HCT116 (cell line): ENCODE data around the gene MEG3. TPM values are rescaled to one million over a fixed set of nuclear protein-coding genes. Genes with fewer than 3 reads are reported as not detected.

ENCODE experiments used
- ATAC-seq: fragments of 200-7000 bp; cut with Tn5 transposase; 2 replicates; pipeline ENCODE4 v1.9.1; 2020; ENCODE audit warnings: mild to moderate bottlenecking, moderate library complexity
- BruUV-seq: library from RNA; stranded (reverse); fragments of 400-500 nt; replicated peaks from 2 replicates; lab custom pipeline; 2021; lab: Mats Ljungman, UMichigan
- CTCF ChIA-PET: fragments of 300-600 bp; sonication (Branson Sonifier 250); formaldehyde crosslinking; loops from one replicate; lab custom pipeline; 2021; ENCODE audit warnings: antibody characterized with exemption; lab: Charles Lee
- POLR2A ChIA-PET: fragments of 300-600, 350-600 bp; sonication (Branson Sonifier 250); formaldehyde crosslinking; loops from one replicate; lab custom pipeline; 2021; ENCODE audit warnings: antibody characterized with exemption; lab: Charles Lee
- RAD21 ChIA-PET, 2 experiments: fragments of 300-600 bp; sonication (Branson Sonifier 250); formaldehyde crosslinking; loops; one replicate each; lab custom pipeline; 2023; ENCODE audit warnings: low total read pairs in 2 of 2; ENCODE audit not compliant: uncharacterized antibody in 2 of 2, unreplicated experiment in 2 of 2, low non-redundant PET in 1 of 2; lab: Charles Lee
- DNase-seq: peaks from one replicate; pipeline ENCODE4 v3.0.0-alpha.2; 2010; ENCODE audit warnings: low read depth, low spot score
- H2AFZ ChIP-seq: fragments of 200-600 bp; shearing (Covaris generic), sonication (generic); 2 replicates; pipeline ENCODE4 v1.6.1; 2017; ENCODE audit warnings: low read depth, mixed run types, mixed read lengths, antibody characterized with exemption, low read length; ENCODE audit not compliant: poor library complexity, severe bottlenecking
- H3K27ac ChIP-seq: 2 replicates; pipeline ENCODE4 v1.5.1; 2012; ENCODE audit warnings: low read depth, low read length
- H3K27me3 ChIP-seq: fragments of 200-600 bp; sonication (generic); 2 replicates; pipeline ENCODE4 v1.6.1; 2016; ENCODE audit warnings: mixed run types, low read length, mixed read lengths; ENCODE audit not compliant: insufficient read depth
- H3K36me3 ChIP-seq, 2 experiments: fragments of 200-500 bp in 1 of 2; fragments of 200-600 bp in 1 of 2; sonication (Bioruptor generic) in 1 of 2; sonication (generic) in 1 of 2; 2 replicates each; pipeline versions ENCODE4 v1.5.1 to v1.6.1; 2014 to 2016; ENCODE audit warnings: low read length in 2 of 2, inconsistent platforms in 1 of 2, mixed read lengths in 1 of 2, mixed run types in 1 of 2; ENCODE audit not compliant: insufficient read depth in 2 of 2, control insufficient read depth in 1 of 2
- H3K4me1 ChIP-seq, 2 experiments: fragments of 200-600 bp in 1 of 2; sonication (generic) in 1 of 2; 2 replicates each; pipeline versions ENCODE4 v1.5.1 to v1.6.1; 2012 to 2017; ENCODE audit warnings: low read length in 2 of 2, inconsistent platforms in 1 of 2, mild to moderate bottlenecking in 1 of 2, mixed read lengths in 1 of 2, mixed run types in 1 of 2, moderate library complexity in 1 of 2; ENCODE audit not compliant: insufficient read depth in 2 of 2, control insufficient read depth in 1 of 2
- H3K4me2 ChIP-seq: fragments of 200-600 bp; sonication (generic); 2 replicates; pipeline ENCODE4 v1.6.1; 2017; ENCODE audit warnings: mixed run types, low read length, mixed read lengths
- H3K4me3 ChIP-seq, 2 experiments: fragments of 200-600 bp in 1 of 2; sonication (generic) in 1 of 2; replicated peaks in 1 of 2; 2 replicates each; pipeline ENCODE4 v1.5.1; 2011 to 2016; ENCODE audit warnings: low read length in 2 of 2, control low read depth in 1 of 2, low read depth in 1 of 2, mild to moderate bottlenecking in 1 of 2, mixed read lengths in 1 of 2, mixed run types in 1 of 2
- H3K79me2 ChIP-seq: fragments of 200-600 bp; sonication (generic); 2 replicates; pipeline ENCODE4 v1.6.1; 2017; ENCODE audit warnings: mild to moderate bottlenecking, mixed run types, low read length, moderate library complexity, mixed read lengths; ENCODE audit not compliant: insufficient read depth
- H3K9ac ChIP-seq: fragments of 200-600 bp; sonication (generic); 2 replicates; pipeline ENCODE4 v1.6.1; 2016; ENCODE audit warnings: low read length, mixed read lengths
- H3K9me2 ChIP-seq: fragments of 200-600 bp; sonication (generic), shearing (Covaris generic); 2 replicates; pipeline ENCODE4 v1.6.1; 2017; ENCODE audit warnings: mixed run types, mild to moderate bottlenecking, moderate library complexity; ENCODE audit not compliant: insufficient read depth
- H3K9me3 ChIP-seq, 2 experiments: fragments of 200-500 bp in 1 of 2; fragments of 200-600 bp in 1 of 2; sonication (Bioruptor generic) in 1 of 2; sonication (generic) in 1 of 2; 2 replicates each; pipeline ENCODE4 v1.6.1; 2014 to 2017; ENCODE audit warnings: low read length in 2 of 2, mixed read lengths in 2 of 2, inconsistent platforms in 1 of 2, low read depth in 1 of 2, mild to moderate bottlenecking in 1 of 2, mixed run types in 1 of 2, moderate library complexity in 1 of 2; ENCODE audit not compliant: control insufficient read depth in 1 of 2, insufficient read depth in 1 of 2
- H4K20me1 ChIP-seq: fragments of 200-600 bp; sonication (generic), shearing (Covaris generic); 2 replicates; pipeline ENCODE4 v1.6.1; 2017; ENCODE audit warnings: mixed run types, mild to moderate bottlenecking, moderate library complexity; ENCODE audit not compliant: insufficient read depth
- ATF3 ChIP-seq: IDR thresholded peaks from 2 replicates; pipeline ENCODE4 v1.6.1; 2012
- CBX3 ChIP-seq: IDR thresholded peaks from 2 replicates; pipeline ENCODE4 v1.6.1; 2012; ENCODE audit warnings: low read depth
- EGR1 ChIP-seq: IDR thresholded peaks from 2 replicates; pipeline ENCODE4 v1.6.1; 2012; ENCODE audit warnings: low read depth
- ELF1 ChIP-seq: IDR thresholded peaks from 2 replicates; pipeline ENCODE4 v1.6.1; 2012; ENCODE audit warnings: low read depth, borderline replicate concordance
- EZH2phosphoT487 ChIP-seq: fragments of 200-600 bp; IDR thresholded peaks from 2 replicates; pipeline ENCODE4 v1.6.1; 2018; ENCODE audit warnings: antibody characterized with exemption, borderline replicate concordance
- FOSL1 ChIP-seq: IDR thresholded peaks from 2 replicates; pipeline ENCODE4 v1.6.1; 2012; ENCODE audit warnings: low read depth
- JUND ChIP-seq: IDR thresholded peaks from 2 replicates; pipeline ENCODE4 v1.6.1; 2012
- MAX ChIP-seq: IDR thresholded peaks from 2 replicates; pipeline ENCODE4 v1.6.1; 2012
- POLR2AphosphoS5 ChIP-seq: IDR thresholded peaks from 2 replicates; pipeline ENCODE4 v1.6.1; 2011; ENCODE audit warnings: mild to moderate bottlenecking, low read depth, low read length, moderate library complexity
- RAD21 ChIP-seq: IDR thresholded peaks from 2 replicates; pipeline ENCODE4 v1.6.1; 2012; ENCODE audit warnings: low read depth, mild to moderate bottlenecking
- SIN3A ChIP-seq: IDR thresholded peaks from 2 replicates; pipeline ENCODE4 v1.6.1; 2012; ENCODE audit warnings: low read depth
- SP1 ChIP-seq: IDR thresholded peaks from 2 replicates; pipeline ENCODE4 v1.6.1; 2012; ENCODE audit warnings: low read depth
- YY1 ChIP-seq: IDR thresholded peaks from 2 replicates; pipeline ENCODE4 v1.6.1; 2011; ENCODE audit warnings: low read length, low read depth, moderate library complexity, mild to moderate bottlenecking; ENCODE audit not compliant: insufficient replicate concordance; ENCODE audit errors: extremely low read depth
- ZFX ChIP-seq: fragments of 450-650 bp; IDR thresholded peaks from 2 replicates; pipeline ENCODE4 v1.6.1; 2017
- intact Hi-C: fragments of 100-400 bp; cut with micrococcal nuclease; formaldehyde crosslinking; loops from 2 replicates; pipeline ENCODE4 v1.10.0; 2022
- total RNA-seq: library from RNA; stranded (reverse); gene quantifications from one replicate; pipeline ENCODE4 v1.2.1, GENCODE V29; 2021; ENCODE audit not compliant: unreplicated experiment
- TF ChIP-seq, protein P1 (sequence below), 3 experiments: fragments of 200-600 bp in 1 of 3; sonication (generic) in 1 of 3; IDR thresholded peaks in 2 of 3; conservative IDR thresholded peaks in 1 of 3; 2 replicates each; pipeline ENCODE4 v1.5.1; 2012 to 2017; ENCODE audit warnings: low read depth in 2 of 3, low read length in 2 of 3, antibody characterized with exemption in 1 of 3, borderline replicate concordance in 1 of 3, control low read depth in 1 of 3, mild to moderate bottlenecking in 1 of 3, mixed read lengths in 1 of 3, mixed run types in 1 of 3, moderate library complexity in 1 of 3; ENCODE audit not compliant: insufficient read depth in 1 of 3
- TF ChIP-seq, protein P2 (sequence below): IDR thresholded peaks from 2 replicates; pipeline ENCODE4 v1.6.1; 2011; ENCODE audit warnings: mild to moderate bottlenecking, low read length, moderate library complexity; ENCODE audit not compliant: insufficient replicate concordance; ENCODE audit errors: extremely low read depth

Gene MEG3
- total RNA-seq, 1 experiment from 2014 or later = 2.5 TPM

DNA sequence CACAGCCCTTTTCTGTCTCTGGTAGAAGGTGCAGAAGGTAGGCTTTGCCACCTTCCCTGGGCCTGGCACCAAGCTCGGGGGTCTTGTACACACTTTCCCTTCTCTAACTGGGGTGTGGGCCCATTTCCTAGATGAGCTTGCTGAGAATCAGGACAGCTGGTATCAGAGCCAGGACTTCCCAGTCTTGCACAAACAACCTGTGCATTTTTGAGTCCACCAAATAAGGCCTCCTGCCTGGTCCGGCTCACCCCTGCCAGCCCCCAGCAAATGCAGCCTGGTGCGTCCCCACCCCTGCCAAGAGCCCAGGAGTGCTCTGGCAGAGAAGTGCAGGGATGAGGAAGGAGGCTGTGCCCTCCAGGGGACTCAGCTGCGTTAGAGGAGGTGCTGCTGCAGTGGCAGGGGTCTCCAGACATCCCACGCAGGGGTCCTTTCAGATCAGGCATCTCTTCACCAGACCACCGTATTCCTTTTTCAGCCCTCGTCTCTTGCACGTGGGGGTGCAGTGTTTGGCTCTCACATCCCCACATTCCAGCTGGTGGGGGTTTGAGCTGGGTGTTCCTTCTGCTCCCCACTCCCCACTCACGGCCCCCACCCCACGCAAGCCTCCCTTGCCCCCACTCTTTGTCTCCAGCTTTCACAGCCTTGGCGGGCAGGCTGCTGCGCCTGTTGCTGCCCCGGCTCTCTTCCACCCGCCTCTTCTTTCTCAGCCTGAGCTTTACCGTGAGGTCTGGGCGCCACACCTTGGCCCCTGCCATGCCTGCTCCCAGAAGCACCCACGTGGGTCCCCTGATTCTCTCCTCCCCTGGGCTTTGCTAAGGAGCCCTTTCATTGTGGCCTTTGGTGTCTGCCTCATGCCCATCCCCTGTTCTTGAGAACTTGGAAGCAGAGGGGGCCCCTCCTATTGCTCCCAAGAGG lies 32.3 kb downstream of the MEG3 start:
- H3K27ac ChIP-seq = no peak overlapping the region
- POLR2A ChIA-PET = no interaction called here
- H3K9me3 ChIP-seq = no peaks in the 10 kb centered on the region
- no peak overlapping the region for H3K9ac ChIP-seq
- no peaks in the 10 kb centered on the region for H3K36me3 ChIP-seq
- H4K20me1 ChIP-seq = no peaks in the 10 kb centered on the region
- no peaks in the 10 kb centered on the region; the same call in 1 of the 2 replicates for H3K27me3 ChIP-seq
- TF ChIP-seq ZFX (no peak), MAX (no peak), ATF3 (no peak), ELF1 (no peak), RAD21 (no peak), SP1 (no peak), POLR2AphosphoS5 (no peak), JUND (no peak), EGR1 (no peak), EZH2phosphoT487 (no peak), SIN3A (no peak), CBX3 (no peak), FOSL1 (no peak), YY1 (no peak)
- TF ChIP-seq, protein P1, sequence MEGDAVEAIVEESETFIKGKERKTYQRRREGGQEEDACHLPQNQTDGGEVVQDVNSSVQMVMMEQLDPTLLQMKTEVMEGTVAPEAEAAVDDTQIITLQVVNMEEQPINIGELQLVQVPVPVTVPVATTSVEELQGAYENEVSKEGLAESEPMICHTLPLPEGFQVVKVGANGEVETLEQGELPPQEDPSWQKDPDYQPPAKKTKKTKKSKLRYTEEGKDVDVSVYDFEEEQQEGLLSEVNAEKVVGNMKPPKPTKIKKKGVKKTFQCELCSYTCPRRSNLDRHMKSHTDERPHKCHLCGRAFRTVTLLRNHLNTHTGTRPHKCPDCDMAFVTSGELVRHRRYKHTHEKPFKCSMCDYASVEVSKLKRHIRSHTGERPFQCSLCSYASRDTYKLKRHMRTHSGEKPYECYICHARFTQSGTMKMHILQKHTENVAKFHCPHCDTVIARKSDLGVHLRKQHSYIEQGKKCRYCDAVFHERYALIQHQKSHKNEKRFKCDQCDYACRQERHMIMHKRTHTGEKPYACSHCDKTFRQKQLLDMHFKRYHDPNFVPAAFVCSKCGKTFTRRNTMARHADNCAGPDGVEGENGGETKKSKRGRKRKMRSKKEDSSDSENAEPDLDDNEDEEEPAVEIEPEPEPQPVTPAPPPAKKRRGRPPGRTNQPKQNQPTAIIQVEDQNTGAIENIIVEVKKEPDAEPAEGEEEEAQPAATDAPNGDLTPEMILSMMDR (IDR thresholded peaks at IDR 0.05 in 2 of 3, conservative IDR thresholded peaks at IDR 0.05 in 1 of 3; ENCODE audit: borderline replicate concordance in 1 of 3, insufficient read depth in 1 of 3, low read depth in 2 of 3, low read length in 2 of 3) = no peak
- TF ChIP-seq, protein P2, sequence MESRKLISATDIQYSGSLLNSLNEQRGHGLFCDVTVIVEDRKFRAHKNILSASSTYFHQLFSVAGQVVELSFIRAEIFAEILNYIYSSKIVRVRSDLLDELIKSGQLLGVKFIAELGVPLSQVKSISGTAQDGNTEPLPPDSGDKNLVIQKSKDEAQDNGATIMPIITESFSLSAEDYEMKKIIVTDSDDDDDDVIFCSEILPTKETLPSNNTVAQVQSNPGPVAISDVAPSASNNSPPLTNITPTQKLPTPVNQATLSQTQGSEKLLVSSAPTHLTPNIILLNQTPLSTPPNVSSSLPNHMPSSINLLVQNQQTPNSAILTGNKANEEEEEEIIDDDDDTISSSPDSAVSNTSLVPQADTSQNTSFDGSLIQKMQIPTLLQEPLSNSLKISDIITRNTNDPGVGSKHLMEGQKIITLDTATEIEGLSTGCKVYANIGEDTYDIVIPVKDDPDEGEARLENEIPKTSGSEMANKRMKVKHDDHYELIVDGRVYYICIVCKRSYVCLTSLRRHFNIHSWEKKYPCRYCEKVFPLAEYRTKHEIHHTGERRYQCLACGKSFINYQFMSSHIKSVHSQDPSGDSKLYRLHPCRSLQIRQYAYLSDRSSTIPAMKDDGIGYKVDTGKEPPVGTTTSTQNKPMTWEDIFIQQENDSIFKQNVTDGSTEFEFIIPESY = no peak
- intact Hi-C loops = no loop called here
- no peaks in the 10 kb centered on the region for H3K9me2 ChIP-seq
- BruUV-seq = no TSS peak
- DNase-seq (no peak), ATAC-seq (no peak)
- peaks cover 0 to 7% of the 10 kb centered on the region in 2 experiments; a peak in 2 of 4 replicates for H3K4me1 ChIP-seq
- CTCF ChIA-PET = no interaction called here
- RAD21 ChIA-PET = no interaction called here
- H2AFZ ChIP-seq = no peak overlapping the region
- H3K79me2 ChIP-seq = no peaks in the 10 kb centered on the region
- H3K4me2 ChIP-seq = no peak overlapping the region
- H3K4me3 ChIP-seq = no peak overlapping the region
